ENCODE data around the gene CAPN5. TPM values are rescaled to one million over a fixed set of nuclear protein-coding genes. Genes with fewer than 3 reads are reported as not detected.

CAPN5 gene
- total and polyA plus RNA-seq, 2 of the 8 experiments (the other 6 are each of a cell fraction or from before 2014, with no cell fraction given): 21.5 to 22.4 TPM

DNA sequence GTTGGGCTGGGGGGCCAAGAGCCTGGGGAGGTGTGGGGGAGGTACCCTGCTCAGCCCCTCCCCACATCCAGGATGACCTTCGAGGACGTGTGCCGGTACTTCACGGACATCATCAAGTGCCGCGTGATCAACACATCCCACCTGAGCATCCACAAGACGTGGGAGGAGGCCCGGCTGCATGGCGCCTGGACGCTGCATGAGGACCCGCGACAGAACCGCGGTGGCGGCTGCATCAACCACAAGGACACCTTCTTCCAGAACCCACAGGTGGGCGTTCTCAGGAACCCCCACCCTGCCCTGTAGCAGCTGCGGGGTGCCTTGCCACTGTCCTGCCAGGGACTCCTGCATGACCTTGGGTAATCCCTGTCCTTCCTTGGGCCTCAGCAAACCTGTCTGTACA lies 51.3 kb downstream of the CAPN5 start:
- no peak overlapping the region for H3K9ac ChIP-seq (replicated peaks in 1 of 4; ENCODE audit: extremely low read depth in 1 of 4, low read depth in 3 of 4, low read length in 3 of 4)
- H2AFZ ChIP-seq (ENCODE audit: low read length): no peak overlapping the region
- DNase-seq (ENCODE audit: low read depth in 1 of 2, low spot score in 2 of 2) (no peak), FAIRE-seq (no peak)
- H3K27ac ChIP-seq (ENCODE audit: low read depth, low read length): no peak overlapping the region
- no peaks in the 10 kb centered on the region for H3K79me2 ChIP-seq (ENCODE audit: control insufficient read depth in 1 of 2, insufficient read depth in 2 of 2, low read length in 2 of 2)
- no peak overlapping the region for H2BK12ac ChIP-seq (ENCODE audit: low read depth, low read length)
- TF ChIP-seq CHD1 (IDR thresholded peaks at IDR 0.05; ENCODE audit: low read depth, low read length): no peak
- TF ChIP-seq USF2 (IDR thresholded peaks at IDR 0.05; ENCODE audit: low read length): no peak
- H2BK120ac ChIP-seq (replicated peaks; ENCODE audit: low read depth, low read length): no peak overlapping the region
- H4K5ac ChIP-seq (ENCODE audit: insufficient read length, low read depth, low read length): no peak overlapping the region
- H3K23me2 ChIP-seq (ENCODE audit: low read depth, low read length): no peaks in the 10 kb centered on the region
- H3K56ac ChIP-seq (replicated peaks; ENCODE audit: insufficient read length, low read depth, low read length): no peak overlapping the region
- ChIA-PET POLR2A (ENCODE audit: partially characterized antibody) (no interaction called here), CTCF (ENCODE audit: partially characterized antibody) (interaction anchor here (1.5 to 19.1 kb wide), 6 partner anchors 8 to 70 kb away, joined by 3 to 297 read pairs (median 89); partner anchors contain the start of genes MYO7A and OMP)
- H2AK5ac ChIP-seq (ENCODE audit: low read depth, low read length): no peak overlapping the region
- H3K14ac ChIP-seq (ENCODE audit: insufficient read length): no peak overlapping the region
- H3K4me3 ChIP-seq (ENCODE audit: extremely low read depth in 1 of 4, insufficient read depth in 2 of 4, low read depth in 3 of 4, low read length in 4 of 4): no peak overlapping the region
- H3K27me3 ChIP-seq (replicated peaks in 1 of 4; ENCODE audit: control insufficient read depth in 3 of 4, extremely low read depth in 1 of 4, insufficient read depth in 3 of 4, low read length in 3 of 4): no peaks in the 10 kb centered on the region
- H3K9me3 ChIP-seq (ENCODE audit: insufficient read depth in 2 of 2, low read depth in 1 of 2, low read length in 1 of 2): no peaks in the 10 kb centered on the region
- 95% methylated on average over 17 of the region's 17 CpGs; no CpG with 5 or more reads in 1 of the 2 experiments for WGBS, 2 experiments (ENCODE audit: extremely low coverage in 1 of 2, insufficient coverage in 1 of 2, insufficient read length in 1 of 2, insufficient replicate concordance in 2 of 2, low coverage in 1 of 2, low lambda C conversion rate in 2 of 2, missing lambda C conversion rate in 1 of 2)
- H4K8ac ChIP-seq (ENCODE audit: extremely low read depth, insufficient read depth, low read length): no peak overlapping the region
- no peak overlapping the region for H4K91ac ChIP-seq (replicated peaks; ENCODE audit: insufficient read length, low read length)
- H2BK20ac ChIP-seq (ENCODE audit: low read length): no peak overlapping the region
- H3K23ac ChIP-seq (ENCODE audit: insufficient read length): no peak overlapping the region
- no peaks in the 10 kb centered on the region for H4K20me1 ChIP-seq (replicated peaks in 1 of 2; ENCODE audit: control insufficient read depth in 1 of 2, insufficient read depth in 2 of 2, low read length in 2 of 2)
- H3K79me1 ChIP-seq (ENCODE audit: low read depth, low read length): no peaks in the 10 kb centered on the region
- no peak overlapping the region for H2BK5ac ChIP-seq (ENCODE audit: low read depth, low read length)
- no peak overlapping the region for H3K18ac ChIP-seq (ENCODE audit: extremely low read depth, low read length)
- H3K36me3 ChIP-seq (ENCODE audit: control insufficient read depth in 2 of 4, insufficient read depth in 4 of 4, low read length in 3 of 4): no peaks in the 10 kb centered on the region; a peak in 1 of 8 replicates
- no peak overlapping the region for H3K4ac ChIP-seq (replicated peaks; ENCODE audit: insufficient read length, low read depth, low read length)
- peaks cover 0 to 2% (median under 1%) of the 10 kb centered on the region in 4 experiments; a peak in 3 of 7 replicates for H3K4me1 ChIP-seq (replicated peaks in 1 of 4; ENCODE audit: control insufficient read depth in 3 of 4, insufficient read depth in 4 of 4, low read length in 3 of 4)
- no peak overlapping the region for H2BK15ac ChIP-seq (ENCODE audit: low read length)
- H3K4me2 ChIP-seq (ENCODE audit: insufficient read depth in 1 of 2, low read depth in 2 of 2, low read length in 2 of 2): no peak overlapping the region
